Measurements from ENCODE around the gene FBLN2. TPM values are rescaled to one million over a fixed set of nuclear protein-coding genes. Genes with fewer than 3 reads are reported as not detected.

The FBLN2 gene
- total RNA-seq, 4 donors from 2014 or later, result 20.6 to 51.2 (median 32.8) TPM

DNA sequence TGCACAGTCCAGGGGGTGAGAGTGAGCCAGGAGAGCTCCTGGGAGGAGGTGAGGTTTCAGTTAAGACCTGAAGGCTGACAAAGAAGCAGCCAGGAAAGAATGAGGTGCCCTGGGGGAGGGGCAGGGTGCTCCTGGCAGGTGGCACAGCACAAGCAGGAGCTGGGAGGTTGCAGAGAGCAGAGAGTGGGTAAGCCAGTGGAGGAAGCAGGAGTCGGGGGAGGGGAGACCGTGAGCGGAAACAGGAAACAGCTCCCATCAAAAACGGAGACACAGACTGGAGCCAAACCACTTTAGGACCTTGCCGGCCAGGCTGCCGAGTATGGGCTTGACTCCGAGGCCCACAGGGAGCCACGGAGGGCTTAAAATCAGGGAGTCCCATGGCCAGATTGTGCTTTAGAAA, 12.1 kb upstream of the FBLN2 start:
- Histone ChIP-seq H3K9me3 (no peaks in the 10 kb centered on the region), H3K27ac (no peak overlapping the region), H3K4me1 (no peaks in the 10 kb centered on the region), H3K27me3 (no peaks in the 10 kb centered on the region), H3K4me3 (no peak overlapping the region), H3K36me3 (no peaks in the 10 kb centered on the region)
- no peak for TF ChIP-seq CTCF (IDR thresholded peaks at IDR 0.05)
- no peak for DNase-seq

GRCh38 chr3:13537244-13537908, 11.5 kb upstream of the FBLN2 start:
- H3K36me3 ChIP-seq, result no peaks in the 10 kb centered on the region
- H3K9me3 ChIP-seq, result no peaks in the 10 kb centered on the region
- no peaks in the 10 kb centered on the region for H3K27me3 ChIP-seq
- H3K4me1 ChIP-seq, result no peaks in the 10 kb centered on the region
- TF ChIP-seq POLR2A (IDR thresholded peaks at IDR 0.05) (no peak), CTCF (IDR thresholded peaks at IDR 0.05) (no peak)
- DNase-seq, result no peak
- H3K27ac ChIP-seq, result no peak overlapping the region
- no peak overlapping the region for H3K4me3 ChIP-seq

DNA sequence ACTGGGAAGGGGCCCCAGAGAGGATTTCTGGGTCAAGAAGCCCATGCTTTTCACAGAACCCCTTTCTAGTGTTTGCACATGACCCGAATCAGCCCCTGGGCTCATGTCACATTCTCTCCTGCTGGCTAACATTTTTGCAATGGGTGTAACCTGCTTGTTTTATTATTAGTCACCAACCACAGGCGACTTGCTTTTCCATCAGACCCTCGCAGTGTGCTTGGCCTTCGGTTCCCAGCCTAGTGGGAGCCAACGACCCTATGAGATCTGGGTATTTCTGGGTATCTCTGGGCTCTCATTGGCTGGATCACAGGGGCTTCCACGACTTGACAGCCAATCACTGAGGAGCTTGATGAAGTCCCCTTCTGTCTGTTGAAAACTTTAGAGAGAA, 11.0 kb upstream of the FBLN2 start:
- Histone ChIP-seq H3K36me3 (no peaks in the 10 kb centered on the region), H3K9me3 (no peaks in the 10 kb centered on the region), H3K27me3 (no peaks in the 10 kb centered on the region), H3K4me3 (no peak overlapping the region), H3K4me1 (no peaks in the 10 kb centered on the region), H3K27ac (no peak overlapping the region)
- TF ChIP-seq CTCF (IDR thresholded peaks at IDR 0.05) (no peak), POLR2A (IDR thresholded peaks at IDR 0.05) (no peak)
- DNase-seq, result no peak

DNA sequence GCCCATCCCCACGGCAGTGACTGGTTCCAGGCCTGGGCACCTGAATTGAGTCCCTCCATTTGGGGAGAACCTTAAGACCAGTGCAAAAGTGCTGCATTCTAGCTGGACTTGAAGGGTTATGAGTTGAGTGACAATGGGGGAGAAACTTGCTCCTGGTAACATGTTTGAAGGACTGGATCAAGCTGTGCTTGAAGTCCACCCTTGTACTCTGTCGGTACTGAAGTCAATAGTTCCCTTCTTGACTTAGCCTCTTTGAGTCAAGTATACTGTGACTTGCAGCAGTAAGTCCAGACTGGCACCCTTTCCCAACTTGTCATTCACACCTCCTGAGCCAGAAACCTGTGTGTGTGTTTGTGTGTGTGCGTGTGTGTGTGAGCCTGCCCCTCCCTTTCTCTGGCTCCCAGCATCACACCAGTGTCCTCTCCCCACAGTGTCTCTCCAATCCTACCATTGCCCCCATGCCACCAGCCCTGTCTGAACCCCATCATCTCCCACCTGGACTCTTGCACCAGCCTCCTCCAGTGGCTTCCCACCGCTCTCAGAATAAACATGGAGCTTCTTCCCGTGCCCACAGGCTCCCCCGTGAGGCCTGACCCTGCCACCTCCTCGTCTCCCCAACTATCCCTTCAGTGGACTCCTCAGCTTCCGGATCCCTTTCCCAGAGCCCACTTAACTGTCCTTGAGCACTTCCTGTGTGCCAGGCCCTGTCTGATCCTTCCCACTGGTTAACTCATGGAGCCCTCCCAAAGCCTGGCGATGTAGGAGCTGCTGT, 10.2 kb upstream of the FBLN2 start:
- DNase-seq, result no peak
- TF ChIP-seq POLR2A (IDR thresholded peaks at IDR 0.05) (no peak), CTCF (IDR thresholded peaks at IDR 0.05) (no peak)
- no peak overlapping the region for H3K27ac ChIP-seq

GRCh38 chr3:13539292-13539638, 9.7 kb upstream of the FBLN2 start:
- DNase-seq, result no peak
- H3K27me3 ChIP-seq, result no peaks in the 10 kb centered on the region
- H3K4me3 ChIP-seq, result no peak overlapping the region
- H3K9me3 ChIP-seq, result no peaks in the 10 kb centered on the region
- H3K4me1 ChIP-seq, result no peaks in the 10 kb centered on the region
- no peak for TF ChIP-seq CTCF (IDR thresholded peaks at IDR 0.05)
- TF ChIP-seq POLR2A (IDR thresholded peaks at IDR 0.05), result no peak
- H3K36me3 ChIP-seq, result no peaks in the 10 kb centered on the region
- H3K27ac ChIP-seq, result no peak overlapping the region

More for the DNA sequence above, 10.2 kb upstream of the FBLN2 start:
- Histone ChIP-seq H3K36me3 (no peaks in the 10 kb centered on the region), H3K4me1 (no peaks in the 10 kb centered on the region), H3K9me3 (no peaks in the 10 kb centered on the region), H3K27me3 (no peaks in the 10 kb centered on the region), H3K4me3 (no peak overlapping the region)

All from Peyer's patch (tissue), 4 donors.